GM21528 (cell line): ENCODE results near the gene CPAMD8.

Experiments used
- ATAC-seq: cut with Tn5 transposase; IDR thresholded peaks from one replicate; pipeline ENCODE4 v1.9.1; 2021; ENCODE audit warnings: mild to moderate bottlenecking, moderate library complexity; ENCODE audit not compliant: unreplicated experiment, low FRiP score

CPAMD8 gene

DNA sequence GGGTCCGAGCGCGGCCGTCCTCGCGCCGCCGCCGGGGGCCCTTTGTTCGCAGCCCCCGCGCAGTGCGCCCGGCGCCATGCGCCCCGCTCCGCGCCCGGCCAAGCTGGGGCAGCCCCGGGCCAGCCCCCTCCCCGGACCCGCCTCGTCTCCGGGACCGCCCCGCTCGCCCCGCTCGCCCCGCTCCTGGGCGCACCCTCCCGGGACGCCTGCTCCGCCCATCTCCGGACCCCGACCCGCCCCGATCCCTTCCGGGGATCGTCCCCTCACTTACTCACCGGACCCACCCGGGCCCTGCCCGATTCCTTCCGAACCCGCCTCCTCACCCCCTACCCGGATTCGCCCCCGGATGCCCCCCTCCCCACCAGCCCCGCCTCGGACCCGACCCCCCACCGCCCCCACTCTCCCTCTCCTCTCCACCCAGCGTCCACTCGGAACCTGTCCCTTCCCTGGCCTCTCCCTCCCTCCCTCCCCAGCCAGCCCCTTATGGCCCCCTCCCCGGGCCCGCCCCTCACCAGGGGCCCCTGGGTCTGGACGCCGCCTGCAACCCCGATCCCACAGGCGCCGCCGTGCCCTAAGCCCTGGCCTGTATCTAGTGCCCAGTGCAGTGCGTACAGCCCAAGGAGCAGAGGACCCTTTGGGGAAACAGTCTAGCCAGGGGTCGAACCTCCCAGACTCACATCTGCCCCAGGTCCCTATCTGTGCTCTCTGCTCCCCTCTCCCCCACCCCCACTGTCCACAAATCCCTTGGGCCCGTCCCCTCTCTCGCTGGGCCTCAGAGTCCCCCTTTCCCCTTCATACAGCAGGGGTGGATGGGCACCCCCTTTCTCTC is at the start of gene CPAMD8:
Gene CPAMD8, minus strand, starts transcription at position 105 of the 829 bp plus-strand sequence. CDS start 168 bp downstream, outside the sequence.
- ATAC-seq: no peak

DNA sequence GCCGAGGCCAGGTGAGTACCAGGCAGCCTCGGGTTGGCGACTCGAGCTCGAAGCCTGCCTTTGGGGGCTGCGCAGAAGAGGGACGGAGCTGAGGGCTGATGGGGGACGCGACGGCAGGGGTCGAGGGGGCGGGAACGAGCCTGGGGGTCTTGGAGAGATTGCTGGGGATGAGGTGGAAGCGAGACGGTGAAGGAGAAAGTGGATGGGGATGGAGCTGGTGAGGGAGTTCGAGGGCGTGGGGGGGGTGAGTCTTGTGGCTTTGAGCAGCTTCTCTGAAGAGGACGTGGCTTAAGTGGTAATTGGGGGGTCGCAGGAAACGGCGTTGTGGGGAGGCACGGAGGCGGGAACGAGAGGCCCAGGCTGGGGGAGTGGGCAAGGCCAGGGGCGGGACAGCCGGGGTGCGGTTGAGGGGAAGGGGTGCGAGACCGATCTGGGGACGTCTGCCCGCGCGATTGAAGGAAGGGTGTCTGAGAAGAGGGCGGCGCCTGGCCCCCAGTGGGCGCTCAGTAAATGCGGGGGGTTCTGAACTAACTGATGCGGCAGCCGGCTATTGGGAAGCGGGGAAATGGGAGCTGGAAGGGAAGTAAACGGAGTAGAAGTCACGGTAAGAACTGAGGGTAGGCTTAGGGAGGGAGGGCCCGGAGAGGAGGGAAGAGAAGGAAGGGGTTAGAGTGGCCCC is 49.4 kb upstream of the CPAMD8 start:
- no peak for ATAC-seq

GRCh38 chr19:17075035-17075863 is 48.6 kb upstream of the CPAMD8 start, which contains the start of the genes HAUS8 and MYO9B:
Gene HAUS8 (minus strand): TSS chr19:17075452. CDS start chr19:17075422, 30 bp downstream.
Gene MYO9B (plus strand): TSS chr19:17075777. CDS start chr19:17101718, 25,941 bp downstream.
- peak; percentile 74 for ATAC-seq

- ATAC-seq: peak; percentile 0
Measured at GRCh38 chr19:17074634-17075034, 48.0 kb upstream of the CPAMD8 start.

GRCh38 chr19:17073869-17074633 is 47.4 kb upstream of the CPAMD8 start:
- no peak for ATAC-seq

- no peak for ATAC-seq
Measured at GRCh38 chr19:17070912-17071311, 44.3 kb upstream of the CPAMD8 start.

DNA sequence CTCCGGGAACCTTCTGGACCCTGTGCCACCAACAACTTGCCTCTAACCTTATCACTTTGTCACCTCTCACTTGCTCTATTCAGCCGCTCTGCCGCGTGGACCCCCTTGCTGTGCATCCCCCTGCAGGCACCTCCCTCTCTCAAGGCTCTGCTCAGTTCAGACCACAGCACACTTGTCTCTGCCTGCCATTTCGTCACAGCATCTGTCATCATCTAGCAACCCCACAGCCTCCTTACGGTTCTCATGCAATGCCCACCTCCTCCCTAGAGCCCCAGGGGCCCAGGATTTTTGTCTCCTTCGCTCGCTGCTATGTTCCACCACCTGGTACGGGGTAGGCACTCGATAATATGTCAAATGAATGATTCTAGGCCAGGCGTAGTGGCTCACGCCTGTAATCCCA is 43.8 kb upstream of the CPAMD8 start:
- no peak for ATAC-seq

- ATAC-seq: no peak
Measured at GRCh38 chr19:17069193-17069592, 42.6 kb upstream of the CPAMD8 start.

- ATAC-seq: no peak
Measured at GRCh38 chr19:17063428-17063827, 36.8 kb upstream of the CPAMD8 start.

DNA sequence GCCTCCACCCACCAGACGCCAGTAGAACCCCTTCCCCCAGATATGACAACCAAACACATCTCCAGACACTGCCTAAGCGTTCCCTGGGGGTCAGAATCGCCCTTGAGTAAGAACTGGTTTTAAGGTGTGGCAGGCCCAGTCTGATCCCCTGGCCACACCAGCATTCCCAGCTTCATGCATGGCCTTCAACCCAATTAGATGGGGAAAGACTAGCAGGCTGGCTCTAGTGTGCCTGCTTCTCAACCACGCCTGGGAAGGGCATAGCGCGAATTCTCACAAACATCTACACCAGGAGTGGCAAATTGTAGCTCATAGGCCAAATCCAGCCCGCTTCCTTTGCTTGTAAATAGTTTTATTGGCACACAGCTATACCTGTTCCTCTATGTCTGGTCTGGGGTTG is 35.1 kb upstream of the CPAMD8 start:
- no peak for ATAC-seq

DNA sequence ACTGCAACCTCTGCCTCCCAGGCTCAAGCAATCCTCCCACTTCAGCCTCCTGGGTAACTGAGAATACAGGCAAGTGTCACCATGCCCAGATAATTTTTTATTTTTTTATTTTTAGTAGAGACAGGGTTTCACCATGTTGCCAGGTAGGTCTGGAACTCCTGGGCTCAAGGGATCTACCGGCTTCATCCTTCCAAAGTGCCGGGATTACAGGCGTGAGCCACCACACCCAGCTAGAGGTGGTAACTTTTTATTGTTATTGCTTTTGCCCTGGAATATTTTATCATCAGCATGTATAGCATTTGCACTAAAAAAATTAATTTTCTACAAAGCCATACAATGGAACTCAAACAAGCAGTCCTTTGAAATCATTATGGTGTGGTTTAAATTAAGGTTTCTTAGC is 34.6 kb upstream of the CPAMD8 start:
- no peak for ATAC-seq

- no peak for ATAC-seq
Measured at GRCh38 chr19:17060802-17061201, 34.2 kb upstream of the CPAMD8 start.

GRCh38 chr19:17058236-17058635 is 31.6 kb upstream of the CPAMD8 start:
- no peak for ATAC-seq

GRCh38 chr19:17055636-17056035 is 29.0 kb upstream of the CPAMD8 start:
- ATAC-seq: no peak

GRCh38 chr19:17054746-17055145 is 28.1 kb upstream of the CPAMD8 start:
- no peak for ATAC-seq

- no peak for ATAC-seq
Measured at GRCh38 chr19:17052439-17052838, 25.8 kb upstream of the CPAMD8 start.

DNA sequence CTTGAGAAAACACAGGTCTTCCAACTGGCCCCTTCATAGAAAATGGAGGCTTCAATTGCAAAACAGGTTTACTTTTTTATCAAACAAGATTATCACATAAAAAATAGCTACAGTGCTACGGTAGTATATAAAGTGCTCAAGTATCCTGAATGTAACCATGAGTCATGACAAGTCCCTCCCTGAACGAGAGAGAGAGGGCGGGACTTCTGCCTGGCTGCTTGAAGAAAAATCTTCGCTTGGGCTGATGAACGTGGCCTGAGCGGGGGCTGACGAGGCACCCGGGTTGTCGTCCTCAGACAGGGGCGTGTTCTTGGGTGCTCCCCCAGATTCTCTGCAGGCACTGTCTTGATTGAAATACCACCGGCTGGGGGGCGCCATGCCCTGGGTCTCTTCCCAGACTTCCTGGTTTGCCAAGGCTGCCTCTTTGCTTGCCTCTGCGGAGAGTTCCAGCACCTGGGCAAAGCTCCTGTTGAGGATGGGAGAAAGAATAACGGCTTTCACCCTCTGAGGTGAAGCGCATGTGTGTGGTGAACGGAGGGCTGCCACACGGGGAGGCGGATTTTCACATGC is 23.2 kb upstream of the CPAMD8 start:
- no peak for ATAC-seq

- ATAC-seq: no peak
Measured at GRCh38 chr19:17048885-17049453, 22.4 kb upstream of the CPAMD8 start.

DNA sequence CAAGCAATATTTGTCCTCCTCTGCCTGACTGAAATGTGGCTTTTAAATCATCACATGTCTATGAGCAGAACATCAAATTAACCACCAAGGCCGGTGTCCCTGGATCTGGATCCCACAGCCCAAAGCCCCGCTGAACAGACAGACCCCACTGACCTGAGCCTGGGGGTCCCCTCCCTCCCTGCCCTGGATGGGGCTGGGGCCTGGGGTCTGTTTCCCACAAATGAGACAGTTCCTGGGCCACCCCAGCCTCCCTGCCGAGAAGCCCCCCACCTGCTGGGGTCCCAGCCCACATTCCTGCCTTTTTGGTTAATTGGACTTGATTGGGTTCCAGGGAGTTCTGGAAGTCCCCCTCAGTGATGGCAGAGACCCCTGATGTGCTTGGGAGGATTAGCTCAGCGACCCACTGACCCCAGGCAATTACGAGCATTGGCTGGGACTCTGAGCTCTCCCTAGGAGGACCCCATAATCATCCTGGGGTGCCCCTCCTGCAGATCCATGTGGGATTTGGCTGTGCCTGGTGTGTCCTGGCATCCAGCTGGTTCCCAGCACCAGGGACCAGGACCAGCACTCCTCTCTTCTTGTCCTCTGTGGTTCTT is 19.4 kb upstream of the CPAMD8 start:
- ATAC-seq: no peak
